ENCODE results near the gene COL20A1. TPM values are rescaled to one million over a fixed set of nuclear protein-coding genes. Genes with fewer than 3 reads are reported as not detected.

COL20A1 gene
- total and polyA plus RNA-seq, 7 donors: 0.07 TPM; not detected in 6

GRCh38 chr20:63281742-63282665 is 11.0 kb upstream of the COL20A1 start:
- TF ChIP-seq POLR2AphosphoS5 (IDR thresholded peaks at IDR 0.05) (no peak), CTCF (IDR thresholded peaks at IDR 0.05) (no peak), EP300 (IDR thresholded peaks at IDR 0.05) (no peak), POLR2A (IDR thresholded peaks at IDR 0.05) (no peak)
- WGBS, 2 donors: 92 to 93% methylated on average over 38 of the region's 38 CpGs
- Histone ChIP-seq H3K4me1 (no peaks in the 10 kb centered on the region), H3K36me3 (peaks cover 12 to 99% (median 65%) of the 10 kb centered on the region in 4 donors), H3K9me3 (no peaks in the 10 kb centered on the region), H3K27ac (no peak overlapping the region), H3K27me3 (no peaks in the 10 kb centered on the region), H3K4me3 (no peak overlapping the region)
- intact Hi-C loops (cut with DNase I): no loop called here
- DNase-seq: no peak

- 95% methylated on average over 17 of the region's 17 CpGs for WGBS, 2 donors
- no peak overlapping the region for H3K4me3 ChIP-seq
- no peaks in the 10 kb centered on the region for H3K4me1 ChIP-seq
- no peak overlapping the region for H3K27ac ChIP-seq
- H3K36me3 ChIP-seq: peaks cover 12 to 99% (median 64%) of the 10 kb centered on the region in 4 donors
- TF ChIP-seq POLR2AphosphoS5 (IDR thresholded peaks at IDR 0.05): no peak
- no peak for TF ChIP-seq CTCF (IDR thresholded peaks at IDR 0.05)
- no peak for TF ChIP-seq EP300 (IDR thresholded peaks at IDR 0.05)
- TF ChIP-seq POLR2A (IDR thresholded peaks at IDR 0.05): no peak
- no peaks in the 10 kb centered on the region for H3K27me3 ChIP-seq
- no peak for DNase-seq
- H3K9me3 ChIP-seq: no peaks in the 10 kb centered on the region
- intact Hi-C loops (cut with DNase I): no loop called here
Observed at GRCh38 chr20:63282946-63283345, 10.0 kb upstream of the COL20A1 start.

GRCh38 chr20:63283397-63284082 is 9.4 kb upstream of the COL20A1 start:
- 93 to 94% methylated on average over 33 of the region's 33 CpGs for WGBS, 2 donors
- Histone ChIP-seq H3K4me1 (no peaks in the 10 kb centered on the region), H3K27me3 (no peaks in the 10 kb centered on the region), H3K9me3 (no peaks in the 10 kb centered on the region), H3K27ac (no peak overlapping the region), H3K36me3 (peaks cover 12 to 99% (median 62%) of the 10 kb centered on the region in 4 donors), H3K4me3 (no peak overlapping the region)
- no peak for TF ChIP-seq EP300 (IDR thresholded peaks at IDR 0.05)
- TF ChIP-seq POLR2A (IDR thresholded peaks at IDR 0.05): no peak
- no peak for TF ChIP-seq CTCF (IDR thresholded peaks at IDR 0.05)
- no peak for TF ChIP-seq POLR2AphosphoS5 (IDR thresholded peaks at IDR 0.05)
- DNase-seq: no peak
- intact Hi-C loops (cut with DNase I): no loop called here

- intact Hi-C loops (cut with DNase I): no loop called here
Observed at GRCh38 chr20:63284083-63284440, 8.9 kb upstream of the COL20A1 start.

More at GRCh38 chr20:63284083-63284440, 8.9 kb upstream of the COL20A1 start:
- Histone ChIP-seq H3K36me3 (peaks cover 12 to 99% (median 59%) of the 10 kb centered on the region in 4 donors), H3K4me3 (no peak overlapping the region), H3K27ac (no peak overlapping the region), H3K4me1 (no peaks in the 10 kb centered on the region), H3K27me3 (no peaks in the 10 kb centered on the region), H3K9me3 (no peaks in the 10 kb centered on the region)
- 79 to 81% methylated on average over 14 of the region's 14 CpGs for WGBS, 2 donors
- TF ChIP-seq CTCF (IDR thresholded peaks at IDR 0.05): no peak
- TF ChIP-seq EP300 (IDR thresholded peaks at IDR 0.05): no peak
- TF ChIP-seq POLR2A (IDR thresholded peaks at IDR 0.05): no peak
- TF ChIP-seq POLR2AphosphoS5 (IDR thresholded peaks at IDR 0.05): no peak
- DNase-seq: no peak

Data from sigmoid colon (tissue), 7 donors.